Measurements from ENCODE around the gene RPLP2.

The RPLP2 gene

DNA sequence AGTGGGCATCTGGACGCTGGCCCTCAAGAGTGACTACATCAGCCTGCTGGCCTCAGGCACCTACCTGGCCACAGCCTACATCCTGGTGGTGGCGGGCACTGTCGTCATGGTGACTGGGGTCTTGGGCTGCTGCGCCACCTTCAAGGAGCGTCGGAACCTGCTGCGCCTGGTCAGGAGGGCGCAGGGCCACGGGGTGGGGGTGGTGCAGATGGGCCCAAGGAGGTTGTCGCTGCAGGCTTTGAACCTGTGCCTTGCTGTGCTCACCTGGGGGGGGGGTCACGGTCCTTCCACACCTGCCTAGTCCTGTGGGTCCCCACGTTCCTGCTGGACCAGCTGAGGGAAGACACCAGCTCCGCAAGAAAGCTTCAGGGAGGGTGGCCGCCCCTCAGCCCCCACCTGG is 26.5 kb downstream of the RPLP2 start:
- Histone ChIP-seq H3K27me3 (ENCODE audit: control insufficient read depth, low read length) (peaks cover 36% of the 10 kb centered on the region), H3K9me3 (ENCODE audit: control insufficient read depth, insufficient read depth, low read length) (no peaks in the 10 kb centered on the region), H3K36me3 (ENCODE audit: control insufficient read depth, low read length) (peaks cover 37% of the 10 kb centered on the region), H3K4me2 (ENCODE audit: low read length) (no peak overlapping the region), H3K4me1 (ENCODE audit: control insufficient read depth, low read length) (peaks cover 18% of the 10 kb centered on the region), H3K27ac (ENCODE audit: low read depth, low read length) (no peak overlapping the region), H4K20me1 (ENCODE audit: control insufficient read depth, insufficient read depth, low read depth, low read length) (peaks cover 13% of the 10 kb centered on the region), H3K79me2 (ENCODE audit: control insufficient read depth, low read length) (peaks cover 14% of the 10 kb centered on the region), H3K9me2 (replicated peaks; ENCODE audit: control insufficient read depth, low read length) (no peaks in the 10 kb centered on the region), H3K4me3 (ENCODE audit: low read length) (no peak overlapping the region), H3F3A (ENCODE audit: control insufficient read depth, insufficient read depth) (no peaks in the 10 kb centered on the region)
- TF ChIP-seq EZH2phosphoT487 (IDR thresholded peaks at IDR 0.05; ENCODE audit: borderline replicate concordance, low read length) = no peak
- TF ChIP-seq, protein P1, sequence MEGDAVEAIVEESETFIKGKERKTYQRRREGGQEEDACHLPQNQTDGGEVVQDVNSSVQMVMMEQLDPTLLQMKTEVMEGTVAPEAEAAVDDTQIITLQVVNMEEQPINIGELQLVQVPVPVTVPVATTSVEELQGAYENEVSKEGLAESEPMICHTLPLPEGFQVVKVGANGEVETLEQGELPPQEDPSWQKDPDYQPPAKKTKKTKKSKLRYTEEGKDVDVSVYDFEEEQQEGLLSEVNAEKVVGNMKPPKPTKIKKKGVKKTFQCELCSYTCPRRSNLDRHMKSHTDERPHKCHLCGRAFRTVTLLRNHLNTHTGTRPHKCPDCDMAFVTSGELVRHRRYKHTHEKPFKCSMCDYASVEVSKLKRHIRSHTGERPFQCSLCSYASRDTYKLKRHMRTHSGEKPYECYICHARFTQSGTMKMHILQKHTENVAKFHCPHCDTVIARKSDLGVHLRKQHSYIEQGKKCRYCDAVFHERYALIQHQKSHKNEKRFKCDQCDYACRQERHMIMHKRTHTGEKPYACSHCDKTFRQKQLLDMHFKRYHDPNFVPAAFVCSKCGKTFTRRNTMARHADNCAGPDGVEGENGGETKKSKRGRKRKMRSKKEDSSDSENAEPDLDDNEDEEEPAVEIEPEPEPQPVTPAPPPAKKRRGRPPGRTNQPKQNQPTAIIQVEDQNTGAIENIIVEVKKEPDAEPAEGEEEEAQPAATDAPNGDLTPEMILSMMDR (IDR thresholded peaks at IDR 0.05; ENCODE audit: low read depth, low read length, poor library complexity, severe bottlenecking) = no peak

DNA sequence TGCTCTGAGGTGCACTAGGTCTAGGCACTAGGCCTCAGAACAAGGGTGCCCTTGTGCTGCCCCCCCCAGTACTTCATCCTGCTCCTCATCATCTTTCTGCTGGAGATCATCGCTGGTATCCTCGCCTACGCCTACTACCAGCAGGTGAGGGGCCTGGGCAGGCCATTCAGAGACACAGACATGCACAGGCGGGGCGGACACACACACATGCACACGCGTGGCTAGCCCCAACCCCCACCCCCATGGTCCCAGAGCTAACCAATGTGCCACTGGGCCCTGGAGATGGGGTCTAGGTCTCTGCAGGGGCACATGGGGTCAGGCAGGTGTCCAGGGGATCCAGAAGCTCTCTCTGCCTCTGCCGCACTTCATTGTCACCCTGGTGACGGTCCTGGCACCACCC is 26.9 kb downstream of the RPLP2 start:
- Histone ChIP-seq H3K9me2 (replicated peaks; ENCODE audit: control insufficient read depth, low read length) (no peaks in the 10 kb centered on the region), H4K20me1 (ENCODE audit: control insufficient read depth, insufficient read depth, low read depth, low read length) (peaks cover 14% of the 10 kb centered on the region), H3K36me3 (ENCODE audit: control insufficient read depth, low read length) (peaks cover 37% of the 10 kb centered on the region), H3K4me2 (ENCODE audit: low read length) (no peak overlapping the region), H3K79me2 (ENCODE audit: control insufficient read depth, low read length) (peaks cover 19% of the 10 kb centered on the region), H3K4me1 (ENCODE audit: control insufficient read depth, low read length) (peaks cover 18% of the 10 kb centered on the region), H3F3A (ENCODE audit: control insufficient read depth, insufficient read depth) (no peaks in the 10 kb centered on the region), H3K9me3 (ENCODE audit: control insufficient read depth, insufficient read depth, low read length) (no peaks in the 10 kb centered on the region), H3K4me3 (ENCODE audit: low read length) (no peak overlapping the region), H3K27me3 (ENCODE audit: control insufficient read depth, low read length) (peaks cover 31% of the 10 kb centered on the region), H3K27ac (ENCODE audit: low read depth, low read length) (no peak overlapping the region)
- TF ChIP-seq EZH2phosphoT487 (IDR thresholded peaks at IDR 0.05; ENCODE audit: borderline replicate concordance, low read length) = no peak
- TF ChIP-seq, protein P1 (IDR thresholded peaks at IDR 0.05; ENCODE audit: low read depth, low read length, poor library complexity, severe bottlenecking) = no peak

DNA sequence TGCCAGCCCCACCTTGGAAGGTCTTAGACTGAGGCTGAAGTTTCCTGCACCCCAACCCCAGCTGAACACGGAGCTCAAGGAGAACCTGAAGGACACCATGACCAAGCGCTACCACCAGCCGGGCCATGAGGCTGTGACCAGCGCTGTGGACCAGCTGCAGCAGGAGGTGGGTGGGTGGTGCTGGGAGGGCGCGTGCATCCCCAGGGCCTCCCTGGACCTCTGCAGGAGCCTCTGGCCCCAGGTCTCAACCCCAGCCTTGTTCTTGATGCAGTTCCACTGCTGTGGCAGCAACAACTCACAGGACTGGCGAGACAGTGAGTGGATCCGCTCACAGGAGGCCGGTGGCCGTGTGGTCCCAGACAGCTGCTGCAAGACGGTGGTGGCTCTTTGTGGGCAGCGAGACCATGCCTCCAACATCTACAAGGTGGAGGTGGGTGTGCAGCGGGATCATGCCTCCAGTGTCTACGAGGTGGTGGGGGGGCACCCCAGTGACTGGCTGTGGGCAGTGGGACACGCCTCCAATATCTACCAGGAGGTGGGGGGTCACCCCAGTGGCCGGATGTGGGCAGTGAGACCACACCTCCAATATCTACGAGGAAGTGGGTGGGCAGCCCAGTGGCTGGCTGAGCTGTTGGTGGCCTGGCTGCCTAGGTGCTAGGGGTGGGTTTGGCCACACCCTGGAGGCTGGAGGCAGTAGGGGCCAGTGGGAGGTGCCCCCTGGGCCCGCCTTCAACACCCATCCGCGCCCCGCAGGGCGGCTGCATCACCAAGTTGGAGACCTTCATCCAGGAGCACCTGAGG is 27.6 kb downstream of the RPLP2 start:
- Histone ChIP-seq H3K36me3 (ENCODE audit: control insufficient read depth, low read length) (peaks cover 41% of the 10 kb centered on the region), H3K9me3 (ENCODE audit: control insufficient read depth, insufficient read depth, low read length) (no peaks in the 10 kb centered on the region), H3K27ac (ENCODE audit: low read depth, low read length) (no peak overlapping the region), H3F3A (ENCODE audit: control insufficient read depth, insufficient read depth) (no peaks in the 10 kb centered on the region), H3K4me2 (ENCODE audit: low read length) (no peak overlapping the region), H3K4me1 (ENCODE audit: control insufficient read depth, low read length) (peaks cover 16% of the 10 kb centered on the region), H3K27me3 (ENCODE audit: control insufficient read depth, low read length) (peaks cover 24% of the 10 kb centered on the region), H4K20me1 (ENCODE audit: control insufficient read depth, insufficient read depth, low read depth, low read length) (peaks cover 14% of the 10 kb centered on the region), H3K4me3 (ENCODE audit: low read length) (no peak overlapping the region), H3K9me2 (replicated peaks; ENCODE audit: control insufficient read depth, low read length) (no peaks in the 10 kb centered on the region), H3K79me2 (ENCODE audit: control insufficient read depth, low read length) (peaks cover 25% of the 10 kb centered on the region)
- no peak for TF ChIP-seq EZH2phosphoT487 (IDR thresholded peaks at IDR 0.05; ENCODE audit: borderline replicate concordance, low read length)
- TF ChIP-seq, protein P1 (IDR thresholded peaks at IDR 0.05; ENCODE audit: low read depth, low read length, poor library complexity, severe bottlenecking) = no peak

Measured in DOHH2 (cell line).